ENCODE data around the gene PARVB. TPM values are rescaled to one million over a fixed set of nuclear protein-coding genes. Genes with fewer than 3 reads are reported as not detected.

PARVB gene
- total RNA-seq, 2 donors from 2014 or later = 4.5 to 11.4 TPM

DNA sequence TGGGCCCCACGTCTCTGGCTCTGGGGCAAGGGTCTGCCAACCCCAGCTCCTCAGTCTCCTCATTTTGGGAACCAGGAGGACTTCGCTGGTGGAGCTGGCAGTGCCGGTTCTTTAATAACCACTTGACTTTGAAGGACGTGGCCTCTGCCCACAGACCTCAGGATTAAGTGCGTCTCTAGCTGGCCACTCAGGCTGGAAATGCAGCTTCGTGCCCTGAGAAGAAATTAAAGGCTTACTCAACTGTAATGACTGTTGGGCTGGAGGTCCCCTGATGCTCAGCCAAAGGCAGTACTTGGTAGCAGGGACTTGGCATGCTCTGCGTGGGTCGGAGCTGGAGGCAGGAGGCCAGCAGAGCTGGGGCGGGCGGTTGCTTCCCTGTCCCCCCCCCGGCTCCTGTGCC is 139.9 kb downstream of the PARVB start:
- no peaks in the 10 kb centered on the region for H3K9me3 ChIP-seq
- H3K36me3 ChIP-seq = no peaks in the 10 kb centered on the region
- no peak overlapping the region for H3K27ac ChIP-seq
- TF ChIP-seq, protein P1, sequence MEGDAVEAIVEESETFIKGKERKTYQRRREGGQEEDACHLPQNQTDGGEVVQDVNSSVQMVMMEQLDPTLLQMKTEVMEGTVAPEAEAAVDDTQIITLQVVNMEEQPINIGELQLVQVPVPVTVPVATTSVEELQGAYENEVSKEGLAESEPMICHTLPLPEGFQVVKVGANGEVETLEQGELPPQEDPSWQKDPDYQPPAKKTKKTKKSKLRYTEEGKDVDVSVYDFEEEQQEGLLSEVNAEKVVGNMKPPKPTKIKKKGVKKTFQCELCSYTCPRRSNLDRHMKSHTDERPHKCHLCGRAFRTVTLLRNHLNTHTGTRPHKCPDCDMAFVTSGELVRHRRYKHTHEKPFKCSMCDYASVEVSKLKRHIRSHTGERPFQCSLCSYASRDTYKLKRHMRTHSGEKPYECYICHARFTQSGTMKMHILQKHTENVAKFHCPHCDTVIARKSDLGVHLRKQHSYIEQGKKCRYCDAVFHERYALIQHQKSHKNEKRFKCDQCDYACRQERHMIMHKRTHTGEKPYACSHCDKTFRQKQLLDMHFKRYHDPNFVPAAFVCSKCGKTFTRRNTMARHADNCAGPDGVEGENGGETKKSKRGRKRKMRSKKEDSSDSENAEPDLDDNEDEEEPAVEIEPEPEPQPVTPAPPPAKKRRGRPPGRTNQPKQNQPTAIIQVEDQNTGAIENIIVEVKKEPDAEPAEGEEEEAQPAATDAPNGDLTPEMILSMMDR (IDR thresholded peaks at IDR 0.05) = no peak
- H3K9ac ChIP-seq (ENCODE audit: low read depth in 2 of 2, low read length in 2 of 2) = no peak overlapping the region
- no peak overlapping the region for H3K4me3 ChIP-seq
- no peaks in the 10 kb centered on the region for H3K27me3 ChIP-seq
- DNase-seq = no peak
- intact Hi-C loops (cut with DNase I) = no loop called here
- H3K4me1 ChIP-seq = no peaks in the 10 kb centered on the region

DNA sequence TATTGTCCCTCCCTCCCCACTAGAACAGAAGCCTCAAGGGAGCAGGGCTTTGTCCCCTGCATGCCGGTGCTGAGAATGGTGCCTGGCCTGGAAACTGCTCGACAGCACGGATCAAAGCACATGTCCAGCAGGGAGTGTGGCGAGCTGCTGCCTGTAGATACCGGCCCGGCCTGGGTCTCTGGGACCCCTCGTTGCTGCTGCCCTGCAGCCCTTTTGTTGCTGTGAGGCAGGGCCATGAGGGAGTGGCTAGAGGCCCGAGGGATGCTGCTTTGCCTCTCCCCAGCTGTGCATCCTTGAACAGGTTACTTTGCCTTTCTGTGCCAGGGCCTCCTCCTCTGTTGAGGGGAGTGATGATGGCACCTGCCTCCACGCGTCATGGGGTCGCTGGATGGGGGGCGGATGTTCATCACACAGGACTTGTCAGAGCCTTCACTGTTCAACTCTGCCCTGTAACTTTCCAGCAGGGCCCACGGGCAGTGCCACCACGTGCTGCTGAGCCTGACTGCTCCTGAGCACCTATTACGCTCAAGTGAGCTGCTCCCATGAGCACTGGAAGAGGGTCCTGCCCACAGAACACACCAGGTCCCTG is 141.3 kb downstream of the PARVB start:
- H3K9me3 ChIP-seq = no peaks in the 10 kb centered on the region
- TF ChIP-seq, protein P1 (IDR thresholded peaks at IDR 0.05) = no peak
- intact Hi-C loops (cut with DNase I) = no loop called here
- no peak overlapping the region for H3K27ac ChIP-seq
- no peaks in the 10 kb centered on the region for H3K27me3 ChIP-seq
- H3K36me3 ChIP-seq = no peaks in the 10 kb centered on the region
- no peaks in the 10 kb centered on the region for H3K4me1 ChIP-seq
- no peak overlapping the region for H3K4me3 ChIP-seq
- DNase-seq = no peak
- no peak overlapping the region for H3K9ac ChIP-seq (ENCODE audit: low read depth in 2 of 2, low read length in 2 of 2)

DNA sequence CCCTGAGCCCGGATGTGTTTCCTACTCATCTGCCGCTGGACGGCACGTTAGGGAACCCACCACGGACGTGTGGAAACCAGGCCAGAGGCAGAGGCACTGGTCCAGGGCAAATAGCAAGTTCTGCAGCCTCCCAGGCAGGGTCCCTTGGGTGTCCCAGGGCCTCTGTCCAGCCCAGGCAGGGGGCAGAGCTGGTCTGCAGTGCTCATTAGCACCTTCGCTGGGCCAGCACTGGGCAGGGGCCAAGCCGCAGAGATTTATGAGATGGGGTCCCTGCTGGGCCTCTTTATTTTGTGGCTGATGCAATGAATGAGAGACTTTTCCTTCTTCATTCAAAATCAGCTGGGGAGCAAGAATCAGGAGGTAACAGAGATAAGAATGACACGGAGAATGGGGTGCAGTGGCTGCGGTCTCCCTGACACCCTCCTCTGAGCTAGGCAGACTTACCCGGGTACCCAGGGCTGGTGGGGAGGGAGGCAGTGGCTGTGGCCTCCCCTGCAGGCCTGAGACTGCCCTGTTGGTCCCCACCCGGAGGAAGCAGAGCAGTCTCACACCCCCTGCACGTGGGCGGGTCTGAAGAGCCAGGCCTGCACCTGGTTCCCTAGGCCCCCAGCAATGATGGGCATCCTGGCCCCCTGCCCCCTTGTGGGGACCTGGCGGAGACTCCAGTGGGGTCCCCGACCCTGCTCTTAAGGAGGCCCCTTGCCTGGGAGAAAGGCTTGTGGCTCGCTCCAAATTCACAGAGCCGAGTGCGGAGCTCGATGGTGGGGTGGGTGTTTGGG is 142.6 kb downstream of the PARVB start:
- TF ChIP-seq, protein P1 (IDR thresholded peaks at IDR 0.05) = no peak
- no peaks in the 10 kb centered on the region for H3K27me3 ChIP-seq
- H3K9me3 ChIP-seq = no peaks in the 10 kb centered on the region
- intact Hi-C loops (cut with DNase I) = no loop called here
- H3K27ac ChIP-seq = no peak overlapping the region
- H3K4me3 ChIP-seq = no peak overlapping the region
- no peak overlapping the region for H3K9ac ChIP-seq (ENCODE audit: low read depth in 2 of 2, low read length in 2 of 2)
- H3K36me3 ChIP-seq = no peaks in the 10 kb centered on the region
- no peaks in the 10 kb centered on the region for H3K4me1 ChIP-seq
- DNase-seq = no peak

DNA sequence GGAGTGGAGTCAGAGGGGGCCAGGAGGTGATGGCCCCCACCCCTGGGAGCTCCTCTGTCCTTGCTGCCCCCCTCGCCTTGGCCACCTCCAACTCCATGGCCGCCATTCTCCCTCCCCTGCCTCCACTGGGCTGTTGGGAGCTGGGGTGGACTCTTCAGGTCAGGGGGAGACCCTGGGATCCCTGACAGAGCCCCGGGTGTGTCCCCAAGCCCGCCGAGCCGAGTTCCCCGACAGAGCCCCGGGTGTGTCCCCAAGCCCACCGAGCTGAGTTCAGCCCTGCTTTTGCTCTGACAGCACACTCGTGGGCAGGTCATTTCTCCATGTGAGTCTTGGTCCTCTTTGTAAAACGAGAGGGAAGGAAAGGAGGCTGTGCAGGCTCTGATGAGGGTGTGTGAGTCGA is 143.4 kb downstream of the PARVB start:
- H3K9me3 ChIP-seq = no peaks in the 10 kb centered on the region
- no peak overlapping the region for H3K4me3 ChIP-seq
- intact Hi-C loops (cut with DNase I) = no loop called here
- H3K36me3 ChIP-seq = no peaks in the 10 kb centered on the region
- no peak for DNase-seq
- H3K27me3 ChIP-seq = no peaks in the 10 kb centered on the region
- no peak overlapping the region for H3K27ac ChIP-seq
- no peaks in the 10 kb centered on the region for H3K4me1 ChIP-seq
- TF ChIP-seq, protein P1 (IDR thresholded peaks at IDR 0.05) = no peak
- no peak overlapping the region for H3K9ac ChIP-seq (ENCODE audit: low read depth in 2 of 2, low read length in 2 of 2)

DNA sequence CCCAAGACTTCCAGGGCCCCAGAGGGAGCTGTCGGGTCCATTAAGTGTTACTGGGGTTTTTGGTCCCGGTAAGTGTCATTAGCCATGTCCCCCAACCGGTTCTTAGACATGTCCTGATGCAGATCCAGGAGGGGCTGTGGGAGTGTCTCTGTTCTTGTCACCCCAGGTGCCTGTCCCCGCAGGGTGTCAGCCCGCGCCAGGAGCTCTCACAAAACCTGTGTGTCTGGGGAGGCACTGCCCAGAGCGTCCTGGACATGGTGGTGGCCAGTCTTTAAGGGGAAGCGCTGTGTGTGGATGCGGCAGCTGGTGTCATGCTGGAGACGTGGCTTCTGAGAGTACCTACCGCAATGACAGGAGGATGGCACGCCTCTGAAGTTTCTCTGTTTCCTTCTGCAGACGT is 144.1 kb downstream of the PARVB start:
- H3K27ac ChIP-seq = no peak overlapping the region
- no peak overlapping the region for H3K4me3 ChIP-seq
- intact Hi-C loops (cut with DNase I) = no loop called here
- no peak for DNase-seq
- no peaks in the 10 kb centered on the region for H3K4me1 ChIP-seq
- H3K27me3 ChIP-seq = no peaks in the 10 kb centered on the region
- TF ChIP-seq, protein P1 (IDR thresholded peaks at IDR 0.05) = no peak
- no peaks in the 10 kb centered on the region for H3K36me3 ChIP-seq
- no peak overlapping the region for H3K9ac ChIP-seq (ENCODE audit: low read depth in 2 of 2, low read length in 2 of 2)
- no peaks in the 10 kb centered on the region for H3K9me3 ChIP-seq

Data from colonic mucosa (tissue), 4 donors.